ENCODE data around the gene PSD4. TPM values are rescaled to one million over a fixed set of nuclear protein-coding genes. Genes with fewer than 3 reads are reported as not detected.

PSD4 gene
- total RNA-seq, 1 donor from 2014 or later = 55.1 TPM

DNA sequence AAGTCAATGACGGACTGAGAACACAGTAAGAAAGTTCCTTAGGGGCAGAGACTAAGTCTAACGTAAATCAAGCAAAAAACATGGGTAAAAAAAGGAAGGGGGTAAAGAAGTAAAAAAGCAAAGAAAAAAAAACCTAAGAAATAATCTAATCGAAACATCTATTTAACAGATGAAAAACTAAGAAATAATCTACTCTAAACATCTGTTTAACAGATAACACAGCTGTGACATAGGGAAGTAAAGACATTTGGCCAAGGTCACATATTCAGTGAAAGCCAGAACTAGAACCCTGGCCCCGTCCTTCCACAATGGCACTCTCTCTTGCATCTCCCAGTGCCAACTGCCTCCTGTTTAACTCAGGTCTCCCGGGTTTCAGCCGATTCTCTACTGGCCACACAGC, 48.1 kb downstream of the PSD4 start:
- no peak for DNase-seq (ENCODE audit: low spot score)

DNA sequence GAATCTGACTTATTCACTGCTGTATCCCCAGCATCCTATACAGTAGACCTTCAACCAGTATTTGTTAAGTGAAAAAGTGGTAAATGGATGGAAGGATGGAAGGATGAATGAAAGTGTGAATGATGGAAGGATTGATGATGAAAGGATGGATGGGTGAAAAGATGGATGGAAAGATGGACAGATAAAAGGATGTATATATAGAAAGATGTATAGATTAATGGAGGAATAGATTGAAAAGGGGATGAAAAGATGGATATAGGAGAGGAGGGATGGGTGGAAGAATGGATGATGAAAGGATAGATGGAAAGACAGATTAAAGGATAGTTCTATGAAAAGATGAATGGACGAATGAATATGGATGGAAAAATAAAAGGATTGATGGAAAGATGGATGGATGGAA, 50.0 kb downstream of the PSD4 start:
- no peak for DNase-seq (ENCODE audit: low spot score)

DNA sequence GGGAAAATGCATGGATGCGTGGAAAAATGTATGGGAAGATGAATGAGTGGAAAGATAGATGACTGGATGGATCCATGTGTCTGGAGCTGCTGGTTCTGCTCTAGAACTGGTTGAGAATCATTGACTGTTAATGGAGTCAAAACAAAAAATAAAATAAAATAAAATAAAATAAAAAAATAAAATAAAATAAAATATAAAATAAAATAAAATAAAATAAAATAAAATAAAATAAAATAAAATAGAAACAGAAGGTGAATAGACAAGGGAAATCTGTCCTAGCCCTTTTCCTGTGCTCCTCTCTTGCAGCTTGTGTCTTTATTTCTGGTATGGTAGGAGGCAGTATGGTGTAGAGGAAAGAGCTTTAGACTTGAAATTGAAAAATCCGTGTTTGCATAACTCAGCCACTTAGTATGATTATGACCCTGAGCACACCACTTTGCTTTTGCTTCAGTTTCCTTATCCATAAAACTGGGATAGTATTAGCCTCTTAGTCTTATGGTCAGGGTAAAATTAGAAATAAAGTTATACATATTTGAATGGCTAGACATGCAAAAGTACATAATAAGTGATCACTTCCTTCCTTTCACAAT, 51.0 kb downstream of the PSD4 start:
- no peak for DNase-seq (ENCODE audit: low spot score)

- no peak for DNase-seq (ENCODE audit: low spot score)
Observed at GRCh38 chr2:113225263-113226259, 51.8 kb downstream of the PSD4 start.

- DNase-seq (ENCODE audit: low spot score) = no peak
Observed at GRCh38 chr2:113226462-113226861, 52.7 kb downstream of the PSD4 start.

GRCh38 chr2:113227290-113227689, 53.5 kb downstream of the PSD4 start:
- DNase-seq (ENCODE audit: low spot score) = no peak

DNA sequence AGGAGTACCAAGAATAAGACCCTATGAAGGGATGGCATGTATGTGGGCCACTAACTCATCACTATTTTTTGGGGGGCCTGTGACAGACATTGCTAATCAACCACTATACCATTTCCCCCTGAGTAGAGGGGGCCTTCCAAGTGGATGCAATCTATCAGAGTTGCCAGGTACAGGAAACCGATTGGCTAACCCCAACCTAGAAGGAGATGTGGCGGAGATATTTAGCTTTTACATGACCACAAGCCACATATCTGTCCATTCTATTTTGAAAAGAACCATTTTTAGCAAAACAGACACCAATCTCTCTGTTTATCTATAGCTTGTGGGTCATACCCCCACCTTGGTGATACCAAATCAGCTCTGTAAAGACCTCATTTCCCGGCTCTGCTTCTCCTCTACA, 53.9 kb downstream of the PSD4 start:
- no peak for DNase-seq (ENCODE audit: low spot score)

DNA sequence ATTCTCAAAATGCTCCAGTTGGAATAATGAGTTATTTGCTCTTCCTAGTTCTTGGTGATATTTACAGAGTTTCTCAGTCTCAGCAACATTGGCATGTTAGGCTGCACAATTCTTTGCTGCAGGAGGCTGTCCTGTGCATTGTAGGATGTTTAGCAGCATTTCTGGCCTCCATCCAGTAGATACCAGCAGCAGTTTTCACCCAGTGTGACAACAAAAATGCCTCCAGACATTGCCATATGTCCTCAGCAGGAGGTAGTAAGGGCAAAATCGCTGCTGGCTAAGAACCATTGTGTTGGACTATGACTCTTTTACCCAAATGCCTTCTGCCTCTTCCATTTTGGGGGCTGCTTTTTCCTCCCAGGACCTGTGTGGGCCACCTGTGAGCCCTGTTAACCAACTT, 54.6 kb downstream of the PSD4 start:
- DNase-seq (ENCODE audit: low spot score) = no peak

GRCh38 chr2:113228991-113229716, 55.4 kb downstream of the PSD4 start:
- DNase-seq (ENCODE audit: low spot score) = no peak

GRCh38 chr2:113229795-113230194, 56.0 kb downstream of the PSD4 start:
- no peak for DNase-seq (ENCODE audit: low spot score)

GRCh38 chr2:113230531-113230930, 56.8 kb downstream of the PSD4 start:
- no peak for DNase-seq (ENCODE audit: low spot score)

- DNase-seq (ENCODE audit: low spot score) = no peak
Observed at GRCh38 chr2:113231064-113231463, 57.3 kb downstream of the PSD4 start.

DNA sequence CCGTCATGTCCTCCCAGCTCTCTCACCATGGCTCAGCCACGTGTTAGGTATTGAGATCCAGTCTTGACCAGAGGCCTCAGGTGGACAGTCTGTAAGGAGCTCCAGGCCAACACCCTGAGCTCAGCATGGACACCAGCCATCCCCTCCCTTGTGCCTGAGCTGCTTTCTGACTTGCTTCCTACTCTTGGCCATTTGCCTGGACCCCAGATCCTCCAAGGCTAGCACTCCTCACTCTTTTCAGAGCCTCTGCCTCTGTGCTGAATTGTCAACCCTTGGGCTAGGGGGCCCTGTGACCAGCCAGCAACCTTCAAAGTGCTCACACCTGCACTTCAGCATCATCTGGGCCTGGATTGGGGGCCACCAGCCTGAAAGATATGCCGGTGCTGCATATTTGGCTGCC, 58.4 kb downstream of the PSD4 start:
- DNase-seq (ENCODE audit: low spot score) = no peak

- no peak for DNase-seq (ENCODE audit: low spot score)
Observed at GRCh38 chr2:113232740-113233139, 59.0 kb downstream of the PSD4 start.

DNA sequence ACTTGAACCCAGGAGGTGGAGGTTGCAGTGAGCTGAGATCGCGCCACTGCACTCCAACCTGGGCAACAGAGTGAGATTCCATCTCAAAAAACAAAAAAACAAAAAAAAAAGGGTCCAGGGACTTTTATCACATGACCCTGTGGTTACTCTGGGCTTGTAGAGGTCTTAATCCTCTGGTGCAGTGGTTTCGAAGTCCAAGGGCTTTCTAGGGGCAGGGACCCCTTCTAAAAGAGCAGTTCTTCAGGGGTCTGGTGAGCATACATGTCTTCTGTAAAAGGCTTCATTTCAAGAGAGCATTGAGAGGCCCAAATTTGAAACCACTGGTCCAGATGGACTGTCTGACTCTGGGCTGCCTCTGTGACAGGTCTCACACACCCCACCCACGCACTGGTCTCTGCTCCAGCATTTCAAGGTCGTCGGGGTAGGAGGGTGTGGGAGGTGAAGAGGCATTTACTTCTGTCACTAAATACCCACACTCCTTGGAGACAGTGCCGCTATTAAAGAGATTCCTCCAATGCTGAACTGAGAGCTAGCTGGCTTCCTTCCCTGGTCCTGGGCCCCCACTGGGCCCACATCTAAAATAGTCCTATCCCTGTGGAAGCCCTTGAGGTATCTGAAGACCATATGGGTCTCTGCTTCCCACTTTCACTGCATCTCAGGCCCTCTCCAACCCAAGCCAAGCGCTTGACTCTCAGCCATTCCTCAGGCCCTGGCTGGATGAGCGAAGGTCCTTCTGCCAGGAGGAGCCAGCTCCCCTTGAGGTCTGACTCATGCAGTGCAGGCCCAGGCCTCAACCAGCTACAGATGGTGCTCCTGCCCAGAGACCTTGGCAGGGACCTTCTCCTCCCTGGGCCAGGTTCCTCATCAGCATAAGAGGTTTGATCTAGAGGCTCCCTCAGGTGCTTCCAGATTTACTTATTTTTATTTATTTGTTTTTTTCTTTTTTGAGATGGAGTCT, 60.1 kb downstream of the PSD4 start:
- no peak for DNase-seq (ENCODE audit: low spot score)

DNA sequence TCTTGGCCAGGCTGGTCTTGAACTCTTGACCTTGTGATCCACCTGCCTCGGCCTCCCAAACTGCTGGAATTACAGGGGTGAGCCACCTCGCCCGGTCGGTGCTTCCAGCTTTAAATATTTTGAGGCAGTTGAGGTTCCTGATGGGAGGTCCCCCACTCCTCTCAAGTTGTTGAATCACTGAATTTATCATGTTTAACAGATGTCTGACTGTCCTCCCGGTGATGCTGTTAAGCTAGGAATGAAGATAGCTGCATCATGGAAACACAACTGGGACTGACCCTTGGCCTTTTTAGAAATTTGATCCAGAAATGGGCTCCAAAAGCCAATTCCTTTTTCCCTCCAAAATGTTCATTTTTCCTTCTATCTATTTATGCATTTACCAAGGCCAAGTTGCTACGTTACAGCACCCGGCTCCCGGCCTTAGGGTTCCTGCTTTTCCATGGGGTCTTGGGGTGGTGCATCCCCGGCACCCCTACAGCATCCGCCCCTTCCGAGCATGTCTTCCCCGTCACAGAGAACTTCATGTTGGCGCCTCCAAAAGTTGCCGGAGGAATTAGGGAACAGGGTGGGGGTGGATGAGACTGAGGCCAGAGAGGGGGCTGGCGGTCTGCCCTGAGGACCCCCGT, 61.1 kb downstream of the PSD4 start:
- no peak for DNase-seq (ENCODE audit: low spot score)

- peak; percentile 70 for DNase-seq (ENCODE audit: low spot score)
Observed at GRCh38 chr2:113235347-113236226, 61.8 kb downstream of the PSD4 start.

DNA sequence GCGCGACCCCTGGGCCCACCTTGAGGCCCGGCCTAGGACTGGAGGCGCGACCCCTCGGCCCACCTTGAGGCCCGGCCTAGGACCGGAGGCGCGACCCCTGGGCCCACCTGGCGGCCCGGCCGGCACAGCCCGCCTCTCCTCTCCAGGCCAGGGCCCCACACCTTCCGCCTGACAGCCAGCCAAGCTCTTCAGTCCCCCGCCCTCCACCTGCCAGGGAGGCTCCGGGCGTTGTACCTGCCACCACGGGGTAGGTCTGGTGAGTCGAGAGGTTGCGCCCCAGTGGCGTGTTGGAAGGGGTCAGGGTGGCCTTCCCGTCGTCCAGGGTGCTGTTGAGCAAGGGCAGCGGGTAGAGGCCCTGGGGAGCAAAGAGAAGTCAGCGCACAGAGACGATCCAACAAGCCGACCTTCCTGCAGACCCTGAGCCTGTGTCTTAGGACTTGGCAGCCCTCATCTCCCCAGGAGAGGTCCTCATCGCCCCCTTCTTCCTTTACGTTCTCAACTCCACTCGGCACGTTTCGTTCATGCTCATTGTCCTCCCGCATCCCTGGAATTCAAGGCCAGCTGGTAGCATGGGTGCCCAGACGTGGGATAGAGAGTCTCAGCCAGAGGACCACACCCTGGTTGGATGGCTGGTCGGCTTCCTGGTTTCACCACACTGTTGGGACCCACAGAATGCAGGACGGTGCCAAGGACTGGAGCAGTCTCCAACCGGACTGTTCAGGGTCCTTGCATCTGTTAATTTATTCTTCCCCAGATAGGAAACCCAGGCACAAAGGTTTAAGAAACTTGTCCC, 62.8 kb downstream of the PSD4 start:
- no peak for DNase-seq (ENCODE audit: low spot score)

DNA sequence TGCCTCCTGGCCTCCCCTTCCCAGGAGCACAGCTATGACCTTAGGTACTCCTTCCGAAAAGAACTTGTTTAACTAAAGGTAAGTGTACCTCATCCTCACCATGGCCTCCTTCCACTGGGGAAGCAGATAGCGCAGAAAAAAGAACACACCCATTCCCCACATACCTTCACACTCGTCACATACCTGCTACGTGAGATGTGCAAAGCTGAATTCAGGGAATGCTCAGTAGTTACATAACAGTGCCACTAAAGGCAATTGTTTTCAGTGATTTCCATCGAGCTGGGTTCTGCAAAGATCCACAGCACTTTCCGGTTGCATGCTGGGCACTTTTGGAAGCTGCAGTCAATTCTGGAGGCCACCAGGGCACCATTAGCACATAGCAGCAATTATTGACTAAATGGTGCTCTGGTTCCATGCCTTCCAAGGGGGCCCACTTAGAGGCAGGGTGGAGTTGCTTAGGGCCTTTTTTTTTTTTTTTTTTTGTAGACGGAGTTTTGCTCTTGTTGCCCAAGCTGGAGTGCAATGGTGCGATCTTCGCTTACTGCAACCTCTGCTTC, 63.9 kb downstream of the PSD4 start:
- no peak for DNase-seq (ENCODE audit: low spot score)

All from ureter (tissue), 1 donor.